Measurements from ENCODE around the gene TLR9. TPM values are rescaled to one million over a fixed set of nuclear protein-coding genes. Genes with fewer than 3 reads are reported as not detected.

The TLR9 gene
- total RNA-seq, 4 donors from 2014 or later, result 0.19 to 0.61 TPM; not detected in 2

- DNase-seq (ENCODE audit: low spot score in 2 of 2), result no peak
- TF ChIP-seq, protein P1, sequence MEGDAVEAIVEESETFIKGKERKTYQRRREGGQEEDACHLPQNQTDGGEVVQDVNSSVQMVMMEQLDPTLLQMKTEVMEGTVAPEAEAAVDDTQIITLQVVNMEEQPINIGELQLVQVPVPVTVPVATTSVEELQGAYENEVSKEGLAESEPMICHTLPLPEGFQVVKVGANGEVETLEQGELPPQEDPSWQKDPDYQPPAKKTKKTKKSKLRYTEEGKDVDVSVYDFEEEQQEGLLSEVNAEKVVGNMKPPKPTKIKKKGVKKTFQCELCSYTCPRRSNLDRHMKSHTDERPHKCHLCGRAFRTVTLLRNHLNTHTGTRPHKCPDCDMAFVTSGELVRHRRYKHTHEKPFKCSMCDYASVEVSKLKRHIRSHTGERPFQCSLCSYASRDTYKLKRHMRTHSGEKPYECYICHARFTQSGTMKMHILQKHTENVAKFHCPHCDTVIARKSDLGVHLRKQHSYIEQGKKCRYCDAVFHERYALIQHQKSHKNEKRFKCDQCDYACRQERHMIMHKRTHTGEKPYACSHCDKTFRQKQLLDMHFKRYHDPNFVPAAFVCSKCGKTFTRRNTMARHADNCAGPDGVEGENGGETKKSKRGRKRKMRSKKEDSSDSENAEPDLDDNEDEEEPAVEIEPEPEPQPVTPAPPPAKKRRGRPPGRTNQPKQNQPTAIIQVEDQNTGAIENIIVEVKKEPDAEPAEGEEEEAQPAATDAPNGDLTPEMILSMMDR (IDR thresholded peaks at IDR 0.05), result no peak
- 50 to 57% methylated on average over 8 to 10 of the region's 10 CpGs for WGBS, 2 donors
- intact Hi-C loops (cut with DNase I; ENCODE audit: low total_unique reads), result no loop called here
- no peak overlapping the region for H3K4me3 ChIP-seq (ENCODE audit: low read depth, poor library complexity, severe bottlenecking)
Observed at GRCh38 chr3:52217409-52217805, 8.0 kb downstream of the TLR9 start.

- no peak overlapping the region for H3K4me3 ChIP-seq (ENCODE audit: low read depth, poor library complexity, severe bottlenecking)
- TF ChIP-seq, protein P1 (IDR thresholded peaks at IDR 0.05), result no peak
- TF ChIP-seq POLR2A (IDR thresholded peaks at IDR 0.05), result no peak
- DNase-seq (ENCODE audit: low spot score in 2 of 2), result peak; percentile 82 to 89
- 34 to 35% methylated on average over 13 of the region's 13 CpGs for WGBS, 2 donors
- intact Hi-C loops (cut with DNase I; ENCODE audit: low total_unique reads), result no loop called here
Observed at GRCh38 chr3:52216585-52217408, 8.6 kb downstream of the TLR9 start.

DNA sequence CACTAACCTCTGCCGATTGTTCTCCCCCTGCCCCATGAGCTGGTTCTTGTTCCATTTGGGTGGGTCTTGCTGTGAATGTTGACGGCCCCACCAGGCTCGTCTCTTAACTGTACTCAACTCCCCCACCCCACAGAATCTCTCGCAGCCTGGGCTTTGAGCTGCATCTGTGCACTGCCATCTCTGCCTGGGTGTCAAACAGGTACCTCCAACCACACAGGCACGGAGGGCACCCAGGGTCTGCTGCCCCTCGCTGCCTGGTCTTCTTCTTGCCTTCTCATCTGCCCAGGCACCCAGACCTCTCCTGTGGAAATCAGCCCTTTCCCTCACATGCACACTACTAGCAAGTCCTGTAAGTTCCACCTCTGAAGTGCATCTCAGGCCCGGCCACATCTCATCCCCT is 10.1 kb downstream of the TLR9 start:
- no peak for DNase-seq (ENCODE audit: low spot score in 2 of 2)
- intact Hi-C loops (cut with DNase I; ENCODE audit: low total_unique reads), result no loop called here
- TF ChIP-seq, protein P1 (IDR thresholded peaks at IDR 0.05), result no peak
- no peak for TF ChIP-seq POLR2A (IDR thresholded peaks at IDR 0.05)
- 94 to 96% methylated on average over 7 of the region's 7 CpGs for WGBS, 2 donors
- H3K4me3 ChIP-seq (ENCODE audit: low read depth, poor library complexity, severe bottlenecking), result no peak overlapping the region

DNA sequence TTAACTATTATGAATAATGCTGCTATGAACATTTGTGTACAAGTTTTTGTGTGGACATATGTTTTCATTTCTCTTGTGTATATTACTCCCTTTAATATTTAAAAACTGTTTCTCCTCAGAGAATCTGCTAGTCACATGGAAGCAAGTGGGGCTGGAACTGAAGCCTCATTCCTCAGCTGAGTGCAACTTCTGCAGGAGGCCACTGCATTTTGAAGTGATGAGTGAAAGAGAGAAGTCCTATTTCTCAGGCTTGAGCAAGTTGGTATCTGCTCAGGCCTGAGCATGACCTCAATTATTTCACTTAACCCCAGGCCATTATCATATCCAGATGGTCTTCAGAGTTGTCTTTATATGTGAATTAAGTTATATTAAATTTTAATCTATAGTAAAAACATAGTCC is 11.5 kb downstream of the TLR9 start:
- H3K4me3 ChIP-seq (ENCODE audit: low read depth, poor library complexity, severe bottlenecking), result no peak overlapping the region
- DNase-seq (ENCODE audit: low spot score in 2 of 2), result no peak
- no peak for TF ChIP-seq POLR2A (IDR thresholded peaks at IDR 0.05)
- TF ChIP-seq, protein P1 (IDR thresholded peaks at IDR 0.05), result no peak
- intact Hi-C loops (cut with DNase I; ENCODE audit: low total_unique reads), result no loop called here

- no peak for DNase-seq (ENCODE audit: low spot score in 2 of 2)
- intact Hi-C loops (cut with DNase I; ENCODE audit: low total_unique reads), result no loop called here
- no peak for TF ChIP-seq POLR2A (IDR thresholded peaks at IDR 0.05)
- TF ChIP-seq, protein P1 (IDR thresholded peaks at IDR 0.05), result no peak
- 84 to 88% methylated on average over 8 of the region's 8 CpGs for WGBS, 2 donors
- H3K4me3 ChIP-seq (ENCODE audit: low read depth, poor library complexity, severe bottlenecking), result no peak overlapping the region
Observed at GRCh38 chr3:52213005-52213404, 12.4 kb downstream of the TLR9 start.

All from lower leg skin (tissue), 4 donors.